Epithelial cell of esophagus (primary cell): Measurements from ENCODE around the gene ERC2.

Experiments
- DNase-seq: peaks from one replicate; pipeline ENCODE4 v3.0.0; 2010; ENCODE audit warnings: low read depth
- H3K4me3 ChIP-seq: 2 replicates; pipeline ENCODE4 v1.5.1; 2011; ENCODE audit warnings: mild to moderate bottlenecking, low read length, control low read depth
- TF ChIP-seq, protein P1 (sequence below): IDR thresholded peaks from 2 replicates; pipeline ENCODE4 v1.5.1; 2011; ENCODE audit warnings: low read depth, mild to moderate bottlenecking, low read length, control low read depth, inconsistent platforms; ENCODE audit not compliant: insufficient read depth; ENCODE audit errors: missing control alignments

ERC2 gene

DNA sequence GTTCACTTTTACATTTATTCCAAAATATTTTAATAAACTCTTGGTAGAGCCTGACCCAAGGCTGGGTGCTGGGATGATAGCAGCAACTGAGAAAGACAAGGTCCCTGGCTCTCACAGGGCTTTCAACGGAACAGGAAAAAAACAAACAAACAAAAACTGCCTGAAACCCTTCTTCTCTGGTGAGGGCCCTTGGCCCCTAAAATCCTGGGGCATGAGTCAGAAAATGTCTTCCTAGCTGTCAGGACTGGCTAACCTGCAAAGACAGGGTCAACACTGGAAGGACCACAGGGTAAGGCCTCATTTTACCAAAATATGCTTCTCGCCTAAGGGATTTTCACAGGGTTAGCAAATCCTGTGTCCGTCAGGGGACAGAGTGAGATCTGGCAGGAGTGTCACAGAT, 935.5 kb downstream of the ERC2 start:
- TF ChIP-seq, protein P1, sequence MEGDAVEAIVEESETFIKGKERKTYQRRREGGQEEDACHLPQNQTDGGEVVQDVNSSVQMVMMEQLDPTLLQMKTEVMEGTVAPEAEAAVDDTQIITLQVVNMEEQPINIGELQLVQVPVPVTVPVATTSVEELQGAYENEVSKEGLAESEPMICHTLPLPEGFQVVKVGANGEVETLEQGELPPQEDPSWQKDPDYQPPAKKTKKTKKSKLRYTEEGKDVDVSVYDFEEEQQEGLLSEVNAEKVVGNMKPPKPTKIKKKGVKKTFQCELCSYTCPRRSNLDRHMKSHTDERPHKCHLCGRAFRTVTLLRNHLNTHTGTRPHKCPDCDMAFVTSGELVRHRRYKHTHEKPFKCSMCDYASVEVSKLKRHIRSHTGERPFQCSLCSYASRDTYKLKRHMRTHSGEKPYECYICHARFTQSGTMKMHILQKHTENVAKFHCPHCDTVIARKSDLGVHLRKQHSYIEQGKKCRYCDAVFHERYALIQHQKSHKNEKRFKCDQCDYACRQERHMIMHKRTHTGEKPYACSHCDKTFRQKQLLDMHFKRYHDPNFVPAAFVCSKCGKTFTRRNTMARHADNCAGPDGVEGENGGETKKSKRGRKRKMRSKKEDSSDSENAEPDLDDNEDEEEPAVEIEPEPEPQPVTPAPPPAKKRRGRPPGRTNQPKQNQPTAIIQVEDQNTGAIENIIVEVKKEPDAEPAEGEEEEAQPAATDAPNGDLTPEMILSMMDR = no peak
- no peak overlapping the region for H3K4me3 ChIP-seq
- DNase-seq = no peak

DNA sequence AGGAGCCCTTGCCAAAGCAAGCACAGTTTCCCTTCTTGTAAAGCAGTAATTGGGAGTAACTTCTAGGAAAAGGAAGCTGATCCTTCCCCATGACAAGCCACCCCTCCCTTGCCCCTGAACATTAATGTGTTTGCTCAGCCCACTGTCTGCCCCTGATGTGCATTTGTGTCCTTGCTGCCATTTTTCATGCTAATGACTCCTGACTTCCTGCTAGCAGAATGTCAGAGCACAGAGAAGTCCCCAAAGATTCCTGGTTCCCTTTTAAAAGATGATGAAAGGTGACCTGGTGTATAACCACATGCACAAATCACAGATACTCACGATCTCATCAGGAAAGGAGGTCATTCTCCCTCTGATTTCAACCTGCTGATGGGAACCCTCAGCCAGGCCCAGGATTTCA, 936.9 kb downstream of the ERC2 start:
- no peak overlapping the region for H3K4me3 ChIP-seq
- no peak for DNase-seq
- TF ChIP-seq, protein P1 = no peak

DNA sequence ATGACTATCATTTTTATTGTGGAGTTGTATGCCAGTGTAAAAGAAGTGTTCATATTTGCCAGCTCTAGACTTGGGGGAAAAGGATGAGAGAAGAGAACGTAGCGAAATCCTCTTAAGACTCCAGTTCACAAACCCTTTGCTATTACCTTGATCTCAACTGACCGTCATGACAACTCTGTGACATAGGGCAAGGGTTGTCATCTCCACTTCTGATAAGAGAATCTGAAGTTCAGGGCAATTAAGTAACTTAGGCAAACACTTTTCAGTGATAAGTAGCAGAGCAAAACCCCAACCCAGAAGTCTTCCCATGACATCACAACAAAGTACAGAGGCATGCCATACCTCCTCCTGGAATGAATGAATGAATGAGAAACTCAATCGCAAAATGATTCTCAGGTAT, 940.9 kb downstream of the ERC2 start:
- TF ChIP-seq, protein P1 = no peak
- no peak for DNase-seq

DNA sequence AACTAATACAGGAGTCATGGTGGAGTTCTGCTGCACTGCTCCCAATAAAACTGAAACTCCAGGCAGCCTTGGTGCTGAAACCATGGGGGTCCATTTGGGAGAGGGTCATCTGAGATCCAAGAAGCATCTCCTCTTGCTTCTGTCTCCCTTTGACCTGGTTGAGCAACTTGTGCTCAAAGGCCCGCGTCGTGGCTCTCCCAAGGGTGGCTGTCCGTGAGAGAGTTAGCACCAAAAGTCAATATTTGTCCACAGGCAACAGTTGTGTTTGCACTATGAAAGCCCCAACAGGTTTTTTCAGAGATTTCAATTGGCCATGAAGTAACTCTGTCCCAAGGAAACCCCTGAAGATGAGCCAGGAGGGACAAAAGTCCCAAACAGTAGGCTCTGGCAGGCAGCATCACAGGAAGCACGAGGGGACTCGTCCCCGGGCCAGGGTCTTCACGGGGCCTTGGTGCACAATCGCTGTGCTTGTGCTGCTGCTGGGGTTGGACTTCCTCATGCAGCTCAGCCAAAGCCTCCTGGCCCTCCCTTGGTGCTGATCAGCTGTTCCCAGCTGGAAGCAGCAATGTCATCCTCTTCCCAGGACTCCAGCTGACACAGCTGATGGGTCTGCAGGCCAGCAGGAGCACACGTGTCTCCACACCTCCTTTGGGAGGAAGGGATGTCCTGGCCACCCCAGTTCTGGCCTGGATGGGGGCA, 941.8 kb downstream of the ERC2 start:
- TF ChIP-seq, protein P1 = no peak
- H3K4me3 ChIP-seq = no peak overlapping the region
- no peak for DNase-seq

More for the DNA sequence above, 940.9 kb downstream of the ERC2 start:
- H3K4me3 ChIP-seq = no peak overlapping the region

DNA sequence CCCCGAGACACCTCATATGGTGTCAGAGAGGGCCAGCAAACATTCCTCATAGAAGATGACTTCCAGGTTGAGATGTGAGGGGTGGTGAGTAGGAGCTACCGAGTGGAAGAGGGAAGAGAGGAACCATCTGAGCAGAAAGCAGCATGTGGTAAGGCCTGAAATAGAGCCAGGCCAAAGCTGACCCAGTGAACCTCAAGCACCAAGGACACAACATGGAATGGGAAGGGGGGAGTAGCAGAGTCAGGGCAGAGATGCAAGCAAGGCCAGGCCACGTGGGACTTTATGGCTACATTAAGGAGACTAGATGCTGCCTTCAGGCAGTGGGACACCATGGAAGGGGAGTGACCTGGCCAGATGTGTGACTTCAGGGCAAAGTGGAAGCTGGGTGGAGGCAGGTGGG, 942.8 kb downstream of the ERC2 start:
- no peak overlapping the region for H3K4me3 ChIP-seq
- TF ChIP-seq, protein P1 = no peak
- DNase-seq = no peak

DNA sequence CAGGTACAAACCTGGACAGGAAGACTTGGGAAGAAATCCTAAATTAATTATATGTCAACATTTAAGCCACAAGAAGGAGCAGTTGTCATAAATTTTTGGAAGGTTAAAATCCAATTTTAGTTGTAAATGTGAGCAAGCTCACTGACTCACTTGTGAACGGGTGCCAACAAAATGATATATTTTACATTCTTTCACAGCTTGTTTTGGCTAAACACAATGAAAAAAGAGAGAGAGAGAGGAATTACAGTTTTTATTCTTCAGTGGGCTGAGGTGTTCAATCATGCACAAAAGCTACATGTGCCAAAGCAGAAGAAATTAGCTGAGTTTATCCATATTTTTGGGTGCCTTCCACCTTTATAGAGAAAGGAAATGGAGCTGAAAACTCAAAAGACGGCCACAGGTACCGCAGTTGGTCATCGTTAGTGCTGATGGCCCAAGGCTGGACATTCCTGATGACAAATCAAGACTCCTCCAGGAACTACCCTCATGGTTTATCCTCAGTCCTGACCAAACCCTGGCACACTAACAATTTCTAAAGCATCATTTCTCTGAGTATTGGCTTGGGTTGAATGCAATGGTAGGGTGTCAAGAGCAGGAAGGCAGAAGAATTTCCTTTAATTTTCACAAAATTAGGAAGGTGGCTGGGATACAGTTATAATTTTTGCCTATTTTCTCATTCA, 943.6 kb downstream of the ERC2 start:
- TF ChIP-seq, protein P1 = no peak
- peak; percentile 20 for DNase-seq
- H3K4me3 ChIP-seq = no peak overlapping the region

DNA sequence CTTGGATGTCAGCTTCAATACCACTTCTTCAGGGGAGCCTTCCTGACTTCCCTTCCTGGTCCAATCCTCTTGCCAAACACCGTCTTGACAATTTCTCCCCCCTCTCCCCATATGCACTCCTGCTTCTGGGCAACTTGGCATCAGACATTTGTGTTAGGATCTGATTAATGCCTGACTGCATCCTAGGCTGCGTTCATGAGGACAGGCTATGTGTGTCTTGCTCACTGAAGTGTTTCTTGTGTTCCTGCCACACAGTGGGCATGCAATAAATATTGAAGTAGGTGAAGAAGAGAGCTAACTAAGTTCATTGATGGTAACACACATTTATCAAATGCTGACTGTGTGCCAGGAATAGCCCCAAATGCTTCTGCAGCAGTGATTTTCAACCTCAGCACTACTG, 944.8 kb downstream of the ERC2 start:
- TF ChIP-seq, protein P1 = no peak
- no peak overlapping the region for H3K4me3 ChIP-seq
- DNase-seq = no peak
